ENCODE results near the gene REG3G.

- TF ChIP-seq EZH2phosphoT487 (IDR thresholded peaks at IDR 0.05; ENCODE audit: borderline replicate concordance, low read length) (no peak), CTCF (IDR thresholded peaks at IDR 0.05; ENCODE audit: low read depth, low read length, poor library complexity, severe bottlenecking) (no peak)
Observed at GRCh38 chr2:78992451-78992806, 33.1 kb upstream of the REG3G start.
